A549 (cell line): Measurements from ENCODE around the gene ALOX15B. TPM values are rescaled to one million over a fixed set of nuclear protein-coding genes. Genes with fewer than 3 reads are reported as not detected.

ENCODE experiments used
- ATAC-seq, 2 experiments: fragments of 200-7000 bp in 1 of 2; fragments of >200 bp in 1 of 2; cut with Nextera tagmentation in 1 of 2; cut with Tn5 transposase in 1 of 2; 3 replicates each; pipeline versions ENCODE4 v1.8.0 to v1.9.1; 2018 to 2020; ENCODE audit warnings: mild to moderate bottlenecking in 1 of 2, moderate library complexity in 1 of 2
- CTCF ChIA-PET: fragments of 300-600 bp; sonication (Branson Sonifier 250); formaldehyde crosslinking; extraction: SDS; loops from one replicate; lab custom pipeline; 2021; ENCODE audit warnings: antibody characterized with exemption, inconsistent platforms; lab: Yijun Ruan, JAX
- POLR2A ChIA-PET: fragments of 350-600 bp; formaldehyde crosslinking; extraction: SDS; loops from one replicate; lab custom pipeline; 2021; ENCODE audit warnings: antibody characterized with exemption, inconsistent platforms; lab: Yijun Ruan, JAX
- DNase-seq, 2 experiments: peaks; one replicate each; pipeline versions ENCODE4 v3.0.0 to v3.0.0-alpha.2; 2011 to 2016; ENCODE audit warnings: low read depth in 1 of 2, low spot score in 1 of 2
- FAIRE-seq: peaks from 2 replicates; lab custom pipeline; 2011; peaks lifted over from hg19 to GRCh38; lab: Jason Lieb, UNC
- H3K27ac ChIP-seq, 2 experiments: fragments of >200 bp; sonication (Bioruptor Twin); formaldehyde crosslinking; 3 replicates each; pipeline ENCODE4 v1.5.1; 2016 to 2017
- H3K4me1 ChIP-seq: fragments of >200 bp; sonication (Bioruptor Twin); formaldehyde crosslinking; 3 replicates; pipeline ENCODE4 v1.6.1; 2016
- H3K4me2 ChIP-seq: fragments of >200 bp; sonication (Bioruptor Twin); formaldehyde crosslinking; 3 replicates; pipeline ENCODE4 v1.6.1; 2016
- H3K4me3 ChIP-seq: fragments of >200 bp; sonication (Bioruptor Twin); formaldehyde crosslinking; 3 replicates; pipeline ENCODE4 v1.5.1; 2016
- H3K9me3 ChIP-seq: fragments of >200 bp; sonication (Bioruptor Twin); formaldehyde crosslinking; 3 replicates; pipeline ENCODE4 v1.6.1; 2016
- BCL3 ChIP-seq: fragments of >200 bp; sonication (Bioruptor Twin); formaldehyde crosslinking; IDR thresholded peaks from 3 replicates; pipeline ENCODE4 v1.6.1; 2016
- BHLHE40 ChIP-seq: IDR thresholded peaks from 2 replicates; pipeline ENCODE4 v1.6.1; 2012; ENCODE audit warnings: low read depth, low read length, inconsistent platforms
- CBX8 ChIP-seq: fragments of 200-600 bp; sonication (generic); IDR thresholded peaks from 2 replicates; pipeline ENCODE4 v1.6.1; 2016
- CEBPB ChIP-seq, 2 experiments: fragments of >200 bp in 1 of 2; sonication (Bioruptor Twin) in 1 of 2; formaldehyde crosslinking in 1 of 2; IDR thresholded peaks; 2 replicates each; pipeline ENCODE4 v1.6.1; 2012 to 2016
- CHD2 ChIP-seq: fragments of 150-350 bp; IDR thresholded peaks from 2 replicates; pipeline ENCODE4 v1.6.1; 2014; ENCODE audit warnings: low read length; ENCODE audit not compliant: partially characterized antibody
- EP300 ChIP-seq, 2 experiments: fragments of >200 bp; sonication (Bioruptor Twin); formaldehyde crosslinking; IDR thresholded peaks; 2 replicates in 1 of 2; 3 replicates in 1 of 2; pipeline ENCODE4 v1.6.1; 2016 to 2017
- FOSL2 ChIP-seq, 2 experiments: fragments of 450-650 bp in 1 of 2; fragments of >200 bp in 1 of 2; sonication (Bioruptor Twin) in 1 of 2; formaldehyde crosslinking; IDR thresholded peaks; 2 replicates each; pipeline versions ENCODE4 v1.5.0 to v1.6.1; 2016 to 2020; ENCODE audit warnings: mild to moderate bottlenecking in 1 of 2, moderate library complexity in 1 of 2
- FOXS1 ChIP-seq: fragments of 250-450 bp; sonication (Bioruptor Pico); IDR thresholded peaks from 2 replicates; pipeline ENCODE4 v1.5.0; 2020; ENCODE audit warnings: mild to moderate bottlenecking, moderate library complexity
- HES2 ChIP-seq: fragments of >200 bp; sonication (Bioruptor Twin); formaldehyde crosslinking; IDR thresholded peaks from 2 replicates; pipeline ENCODE4 v1.6.1; 2016
- HEYL ChIP-seq: fragments of 250-450 bp; sonication (Bioruptor Pico); IDR thresholded peaks from 2 replicates; pipeline ENCODE4 v1.8.0; 2021; ENCODE audit warnings: mild to moderate bottlenecking, moderate library complexity
- JUNB ChIP-seq: fragments of >200 bp; sonication (Bioruptor Twin); formaldehyde crosslinking; IDR thresholded peaks from 2 replicates; pipeline ENCODE4 v1.6.1; 2016
- NPAS2 ChIP-seq: fragments of 250-450 bp; sonication (Bioruptor Pico); IDR thresholded peaks from 2 replicates; pipeline ENCODE4 v1.8.0; 2022; ENCODE audit warnings: mild to moderate bottlenecking, moderate library complexity, borderline replicate concordance
- RARB ChIP-seq: fragments of 250-450 bp; sonication (Bioruptor Pico); IDR thresholded peaks from 2 replicates; pipeline ENCODE4 v1.8.0; 2021; ENCODE audit warnings: mild to moderate bottlenecking, moderate library complexity
- RNF2 ChIP-seq: fragments of 200-600 bp; sonication (generic); IDR thresholded peaks from 2 replicates; pipeline ENCODE4 v1.6.1; 2016; ENCODE audit warnings: low read depth, mild to moderate bottlenecking, antibody characterized with exemption, moderate library complexity, borderline replicate concordance
- SREBF2 ChIP-seq: fragments of 450-650 bp; IDR thresholded peaks from 2 replicates; pipeline ENCODE4 v1.6.1; 2014; ENCODE audit warnings: mild to moderate bottlenecking, moderate library complexity
- ZFP36 ChIP-seq: fragments of 450-650 bp; IDR thresholded peaks from 2 replicates; pipeline ENCODE4 v1.6.1; 2014; ENCODE audit warnings: borderline replicate concordance; ENCODE audit not compliant: partially characterized antibody
- WGBS: methylation state at CpG from one replicate; pipeline ENCODE4 v1.1.6; 2017; ENCODE audit errors: missing lambda C conversion rate; 5-methylcytosine and 5-hydroxymethylcytosine counted together
- polyA plus RNA-seq, 4 experiments: library from polyadenylated mRNA; depleted of rRNA in 3 of 4; stranded (reverse); fragments of >200 nt; fragmentation: RNase III in 1 of 4; extraction: RNeasy Plus Mini Kit Qiagen cat#74134 plus additional on column Dnase treatment in 1 of 4; gene quantifications; 2 replicates in 3 of 4; 3 replicates in 1 of 4; pipeline ENCODE4 v1.2.3, GENCODE V29; 2011 to 2017
- TF ChIP-seq, protein P1 (sequence below): IDR thresholded peaks from 2 replicates; pipeline ENCODE4 v1.6.1; 2012
- TF ChIP-seq, protein P2 (sequence below): fragments of 200-600 bp; sonication (generic); IDR thresholded peaks from 2 replicates; pipeline ENCODE4 v1.6.1; 2016; ENCODE audit warnings: antibody characterized with exemption, mild to moderate bottlenecking, moderate library complexity
- TF ChIP-seq, protein P3 (sequence below): fragments of 250-450 bp; sonication (Bioruptor Pico); IDR thresholded peaks from 2 replicates; pipeline ENCODE4 v1.5.0; 2020; ENCODE audit warnings: low read depth, mild to moderate bottlenecking, moderate library complexity

Gene ALOX15B
- polyA plus RNA-seq, 2 of the 4 experiments (the other 2 are of a cell fraction), result not detected

GRCh38 chr17:8063761-8064534 is 25.1 kb downstream of the ALOX15B start:
- no peak overlapping the region for H3K4me2 ChIP-seq
- no peak overlapping the region for H3K27ac ChIP-seq
- DNase-seq (no peak), ATAC-seq (no peak), FAIRE-seq (no peak)
- CTCF ChIA-PET, result interaction anchor here (1.1 to 13.8 kb wide), 5 partner anchors 18 to 200 kb away, joined by 4 to 682 read pairs (median 229); partner anchors contain the start of genes ALOX12B and ALOX15B
- peaks cover 8% of the 10 kb centered on the region; the same call in 2 of the 3 replicates for H3K4me1 ChIP-seq
- no peak for TF ChIP-seq ZFP36
- TF ChIP-seq CHD2, result no peak
- TF ChIP-seq NPAS2 (CRISPR knock-in tag), result no peak
- TF ChIP-seq HEYL (CRISPR knock-in tag), result no peak
- no peak for TF ChIP-seq FOXS1 (CRISPR knock-in tag)
- TF ChIP-seq, protein P1, sequence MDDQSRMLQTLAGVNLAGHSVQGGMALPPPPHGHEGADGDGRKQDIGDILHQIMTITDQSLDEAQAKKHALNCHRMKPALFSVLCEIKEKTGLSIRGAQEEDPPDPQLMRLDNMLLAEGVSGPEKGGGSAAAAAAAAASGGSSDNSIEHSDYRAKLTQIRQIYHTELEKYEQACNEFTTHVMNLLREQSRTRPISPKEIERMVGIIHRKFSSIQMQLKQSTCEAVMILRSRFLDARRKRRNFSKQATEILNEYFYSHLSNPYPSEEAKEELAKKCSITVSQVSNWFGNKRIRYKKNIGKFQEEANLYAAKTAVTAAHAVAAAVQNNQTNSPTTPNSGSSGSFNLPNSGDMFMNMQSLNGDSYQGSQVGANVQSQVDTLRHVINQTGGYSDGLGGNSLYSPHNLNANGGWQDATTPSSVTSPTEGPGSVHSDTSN, result no peak
- TF ChIP-seq RARB (CRISPR knock-in tag), result no peak
- TF ChIP-seq CEBPB (IDR thresholded peaks at IDR 0.05), result no peak
- no peak for TF ChIP-seq CBX8
- TF ChIP-seq JUNB, result no peak
- no peak for TF ChIP-seq BCL3
- TF ChIP-seq HES2, result no peak
- TF ChIP-seq, protein P2, sequence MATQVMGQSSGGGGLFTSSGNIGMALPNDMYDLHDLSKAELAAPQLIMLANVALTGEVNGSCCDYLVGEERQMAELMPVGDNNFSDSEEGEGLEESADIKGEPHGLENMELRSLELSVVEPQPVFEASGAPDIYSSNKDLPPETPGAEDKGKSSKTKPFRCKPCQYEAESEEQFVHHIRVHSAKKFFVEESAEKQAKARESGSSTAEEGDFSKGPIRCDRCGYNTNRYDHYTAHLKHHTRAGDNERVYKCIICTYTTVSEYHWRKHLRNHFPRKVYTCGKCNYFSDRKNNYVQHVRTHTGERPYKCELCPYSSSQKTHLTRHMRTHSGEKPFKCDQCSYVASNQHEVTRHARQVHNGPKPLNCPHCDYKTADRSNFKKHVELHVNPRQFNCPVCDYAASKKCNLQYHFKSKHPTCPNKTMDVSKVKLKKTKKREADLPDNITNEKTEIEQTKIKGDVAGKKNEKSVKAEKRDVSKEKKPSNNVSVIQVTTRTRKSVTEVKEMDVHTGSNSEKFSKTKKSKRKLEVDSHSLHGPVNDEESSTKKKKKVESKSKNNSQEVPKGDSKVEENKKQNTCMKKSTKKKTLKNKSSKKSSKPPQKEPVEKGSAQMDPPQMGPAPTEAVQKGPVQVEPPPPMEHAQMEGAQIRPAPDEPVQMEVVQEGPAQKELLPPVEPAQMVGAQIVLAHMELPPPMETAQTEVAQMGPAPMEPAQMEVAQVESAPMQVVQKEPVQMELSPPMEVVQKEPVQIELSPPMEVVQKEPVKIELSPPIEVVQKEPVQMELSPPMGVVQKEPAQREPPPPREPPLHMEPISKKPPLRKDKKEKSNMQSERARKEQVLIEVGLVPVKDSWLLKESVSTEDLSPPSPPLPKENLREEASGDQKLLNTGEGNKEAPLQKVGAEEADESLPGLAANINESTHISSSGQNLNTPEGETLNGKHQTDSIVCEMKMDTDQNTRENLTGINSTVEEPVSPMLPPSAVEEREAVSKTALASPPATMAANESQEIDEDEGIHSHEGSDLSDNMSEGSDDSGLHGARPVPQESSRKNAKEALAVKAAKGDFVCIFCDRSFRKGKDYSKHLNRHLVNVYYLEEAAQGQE, result no peak
- no peak for TF ChIP-seq RNF2
- no peak for TF ChIP-seq BHLHE40
- TF ChIP-seq, protein P3, sequence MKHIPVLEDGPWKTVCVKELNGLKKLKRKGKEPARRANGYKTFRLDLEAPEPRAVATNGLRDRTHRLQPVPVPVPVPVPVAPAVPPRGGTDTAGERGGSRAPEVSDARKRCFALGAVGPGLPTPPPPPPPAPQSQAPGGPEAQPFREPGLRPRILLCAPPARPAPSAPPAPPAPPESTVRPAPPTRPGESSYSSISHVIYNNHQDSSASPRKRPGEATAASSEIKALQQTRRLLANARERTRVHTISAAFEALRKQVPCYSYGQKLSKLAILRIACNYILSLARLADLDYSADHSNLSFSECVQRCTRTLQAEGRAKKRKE (CRISPR knock-in tag), result no peak
- TF ChIP-seq SREBF2, result no peak
- no peak for TF ChIP-seq EP300 (IDR thresholded peaks at IDR 0.05)
- no peak for TF ChIP-seq FOSL2 (IDR thresholded peaks at IDR 0.05)
- TF ChIP-seq FOSL2 (CRISPR knock-in tag; IDR thresholded peaks at IDR 0.05), result no peak
- POLR2A ChIA-PET, result no interaction called here
- H3K9me3 ChIP-seq, result no peaks in the 10 kb centered on the region
- WGBS, result 33% methylated on average over 11 of the region's 28 CpGs
- no peak overlapping the region for H3K4me3 ChIP-seq
